ENCODE data around the gene PDIA6.

PDIA6 gene

GRCh38 chr2:10787176-10787968, 25.2 kb downstream of the PDIA6 start:
- Histone ChIP-seq H3K4me3 (replicated peaks; ENCODE audit: insufficient read depth, low read length) (no peak overlapping the region), H3K27me3 (ENCODE audit: insufficient read depth, poor library complexity, severe bottlenecking) (no peaks in the 10 kb centered on the region), H3K27ac (replicated peaks) (no peak overlapping the region)
- no peak for DNase-seq (ENCODE audit: low read depth in 1 of 2, low spot score in 1 of 2)
- TF ChIP-seq REST (IDR thresholded peaks at IDR 0.05; ENCODE audit: insufficient replicate concordance, low read depth): no peak
- TF ChIP-seq CTCF (IDR thresholded peaks at IDR 0.05; ENCODE audit: insufficient read depth, low read length): no peak
- no peak for TF ChIP-seq POLR2AphosphoS5 (IDR thresholded peaks at IDR 0.05; ENCODE audit: low read depth)
- no peak for TF ChIP-seq GABPA (IDR thresholded peaks at IDR 0.05; ENCODE audit: low read depth)
- no peak for TF ChIP-seq SPI1 (IDR thresholded peaks at IDR 0.05; ENCODE audit: borderline replicate concordance, low read depth)

GRCh38 chr2:10786240-10786982, 26.2 kb downstream of the PDIA6 start:
- DNase-seq (ENCODE audit: low read depth in 1 of 2, low spot score in 1 of 2): no peak
- H3K4me3 ChIP-seq (replicated peaks; ENCODE audit: insufficient read depth, low read length): no peak overlapping the region
- H3K27me3 ChIP-seq (ENCODE audit: insufficient read depth, poor library complexity, severe bottlenecking): no peaks in the 10 kb centered on the region
- no peak for TF ChIP-seq REST (IDR thresholded peaks at IDR 0.05; ENCODE audit: insufficient replicate concordance, low read depth)
- no peak for TF ChIP-seq CTCF (IDR thresholded peaks at IDR 0.05; ENCODE audit: insufficient read depth, low read length)
- TF ChIP-seq SPI1 (IDR thresholded peaks at IDR 0.05; ENCODE audit: borderline replicate concordance, low read depth): no peak
- TF ChIP-seq POLR2AphosphoS5 (IDR thresholded peaks at IDR 0.05; ENCODE audit: low read depth): no peak
- TF ChIP-seq GABPA (IDR thresholded peaks at IDR 0.05; ENCODE audit: low read depth): no peak
- H3K27ac ChIP-seq (replicated peaks): no peak overlapping the region

GRCh38 chr2:10785260-10785659, 27.3 kb downstream of the PDIA6 start:
- Histone ChIP-seq H3K4me3 (replicated peaks; ENCODE audit: insufficient read depth, low read length) (no peak overlapping the region), H3K27ac (replicated peaks) (no peak overlapping the region), H3K27me3 (ENCODE audit: insufficient read depth, poor library complexity, severe bottlenecking) (no peaks in the 10 kb centered on the region)
- no peak for DNase-seq (ENCODE audit: low read depth in 1 of 2, low spot score in 1 of 2)
- TF ChIP-seq POLR2AphosphoS5 (IDR thresholded peaks at IDR 0.05; ENCODE audit: low read depth): no peak
- no peak for TF ChIP-seq REST (IDR thresholded peaks at IDR 0.05; ENCODE audit: insufficient replicate concordance, low read depth)
- TF ChIP-seq SPI1 (IDR thresholded peaks at IDR 0.05; ENCODE audit: borderline replicate concordance, low read depth): no peak
- no peak for TF ChIP-seq GABPA (IDR thresholded peaks at IDR 0.05; ENCODE audit: low read depth)
- no peak for TF ChIP-seq CTCF (IDR thresholded peaks at IDR 0.05; ENCODE audit: insufficient read depth, low read length)

All from HL-60 (cell line).